A549 (cell line): ENCODE measurements around the gene BCAS3. TPM values are rescaled to one million over a fixed set of nuclear protein-coding genes. Genes with fewer than 3 reads are reported as not detected.

ENCODE experiments used
- ATAC-seq, 2 experiments: fragments of 200-7000 bp in 1 of 2; fragments of >200 bp in 1 of 2; cut with Nextera tagmentation in 1 of 2; cut with Tn5 transposase in 1 of 2; 3 replicates each; pipeline versions ENCODE4 v1.8.0 to v1.9.1; 2018 to 2020; ENCODE audit warnings: mild to moderate bottlenecking in 1 of 2, moderate library complexity in 1 of 2
- CTCF ChIA-PET: fragments of 300-600 bp; sonication (Branson Sonifier 250); formaldehyde crosslinking; extraction: SDS; loops from one replicate; lab custom pipeline; 2021; ENCODE audit warnings: antibody characterized with exemption, inconsistent platforms; lab: Yijun Ruan, JAX
- POLR2A ChIA-PET: fragments of 350-600 bp; formaldehyde crosslinking; extraction: SDS; loops from one replicate; lab custom pipeline; 2021; ENCODE audit warnings: antibody characterized with exemption, inconsistent platforms; lab: Yijun Ruan, JAX
- DNase-seq, 2 experiments: peaks; one replicate each; pipeline versions ENCODE4 v3.0.0 to v3.0.0-alpha.2; 2011 to 2016; ENCODE audit warnings: low read depth in 1 of 2, low spot score in 1 of 2
- FAIRE-seq: peaks from 2 replicates; lab custom pipeline; 2011; peaks lifted over from hg19 to GRCh38; lab: Jason Lieb, UNC
- H3K27ac ChIP-seq, 2 experiments: fragments of >200 bp; sonication (Bioruptor Twin); formaldehyde crosslinking; 3 replicates each; pipeline ENCODE4 v1.5.1; 2016 to 2017
- H3K4me1 ChIP-seq: fragments of >200 bp; sonication (Bioruptor Twin); formaldehyde crosslinking; 3 replicates; pipeline ENCODE4 v1.6.1; 2016
- H3K4me2 ChIP-seq: fragments of >200 bp; sonication (Bioruptor Twin); formaldehyde crosslinking; 3 replicates; pipeline ENCODE4 v1.6.1; 2016
- H3K4me3 ChIP-seq: fragments of >200 bp; sonication (Bioruptor Twin); formaldehyde crosslinking; 3 replicates; pipeline ENCODE4 v1.5.1; 2016
- H3K9me3 ChIP-seq: fragments of >200 bp; sonication (Bioruptor Twin); formaldehyde crosslinking; 3 replicates; pipeline ENCODE4 v1.6.1; 2016
- BHLHE40 ChIP-seq: IDR thresholded peaks from 2 replicates; pipeline ENCODE4 v1.6.1; 2012; ENCODE audit warnings: low read depth, low read length, inconsistent platforms
- EHF ChIP-seq: fragments of 250-450 bp; sonication (Bioruptor Pico); IDR thresholded peaks from 2 replicates; pipeline ENCODE4 v1.5.0; 2020; ENCODE audit warnings: mild to moderate bottlenecking
- ESRRA ChIP-seq: fragments of 150-350 bp; IDR thresholded peaks from 2 replicates; pipeline ENCODE4 v1.6.1; 2014; ENCODE audit warnings: mild to moderate bottlenecking, low read length, borderline replicate concordance
- JUNB ChIP-seq: fragments of >200 bp; sonication (Bioruptor Twin); formaldehyde crosslinking; IDR thresholded peaks from 2 replicates; pipeline ENCODE4 v1.6.1; 2016
- KDM1A ChIP-seq: fragments of 200-600 bp; sonication (generic); IDR thresholded peaks from 2 replicates; pipeline ENCODE4 v1.6.1; 2016; ENCODE audit warnings: low read depth, mild to moderate bottlenecking
- MYC ChIP-seq: IDR thresholded peaks from 2 replicates; pipeline ENCODE4 v1.6.1; 2012; ENCODE audit warnings: mild to moderate bottlenecking, inconsistent platforms, low read length, improper control_type of control experiment, borderline replicate concordance
- NFE2L2 ChIP-seq: fragments of 150-350 bp; conservative IDR thresholded peaks from 2 replicates; pipeline ENCODE4 v1.6.1; 2014; ENCODE audit warnings: low read length
- NPAS2 ChIP-seq: fragments of 250-450 bp; sonication (Bioruptor Pico); IDR thresholded peaks from 2 replicates; pipeline ENCODE4 v1.8.0; 2022; ENCODE audit warnings: mild to moderate bottlenecking, moderate library complexity, borderline replicate concordance
- POLR2AphosphoS2 ChIP-seq: conservative IDR thresholded peaks from 2 replicates; pipeline ENCODE4 v1.6.1; 2012; ENCODE audit warnings: low read length, improper control_type of control experiment, inconsistent platforms
- RNF2 ChIP-seq: fragments of 200-600 bp; sonication (generic); IDR thresholded peaks from 2 replicates; pipeline ENCODE4 v1.6.1; 2016; ENCODE audit warnings: low read depth, mild to moderate bottlenecking, antibody characterized with exemption, moderate library complexity, borderline replicate concordance
- ZC3H11A ChIP-seq: fragments of 450-650 bp; IDR thresholded peaks from 2 replicates; pipeline ENCODE4 v1.6.1; 2014; ENCODE audit warnings: antibody characterized with exemption, mild to moderate bottlenecking
- WGBS: methylation state at CpG from one replicate; pipeline ENCODE4 v1.1.6; 2017; ENCODE audit errors: missing lambda C conversion rate; 5-methylcytosine and 5-hydroxymethylcytosine counted together
- polyA plus RNA-seq, 4 experiments: library from polyadenylated mRNA; depleted of rRNA in 3 of 4; stranded (reverse); fragments of >200 nt; fragmentation: RNase III in 1 of 4; extraction: RNeasy Plus Mini Kit Qiagen cat#74134 plus additional on column Dnase treatment in 1 of 4; gene quantifications; 2 replicates in 3 of 4; 3 replicates in 1 of 4; pipeline ENCODE4 v1.2.3, GENCODE V29; 2011 to 2017
- TF ChIP-seq, protein P1 (sequence below): fragments of 450-650 bp; IDR thresholded peaks from 2 replicates; pipeline ENCODE4 v1.6.1; 2014; ENCODE audit warnings: antibody characterized with exemption
- TF ChIP-seq, protein P2 (sequence below): IDR thresholded peaks from 2 replicates; pipeline ENCODE4 v1.6.1; 2012; ENCODE audit warnings: low read depth, borderline replicate concordance
- TF ChIP-seq, protein P3 (sequence below): IDR thresholded peaks from 2 replicates; pipeline ENCODE4 v1.6.1; 2012

The BCAS3 gene
- polyA plus RNA-seq, 2 of the 4 experiments (the other 2 are of a cell fraction): 14.7 to 43.4 TPM

DNA sequence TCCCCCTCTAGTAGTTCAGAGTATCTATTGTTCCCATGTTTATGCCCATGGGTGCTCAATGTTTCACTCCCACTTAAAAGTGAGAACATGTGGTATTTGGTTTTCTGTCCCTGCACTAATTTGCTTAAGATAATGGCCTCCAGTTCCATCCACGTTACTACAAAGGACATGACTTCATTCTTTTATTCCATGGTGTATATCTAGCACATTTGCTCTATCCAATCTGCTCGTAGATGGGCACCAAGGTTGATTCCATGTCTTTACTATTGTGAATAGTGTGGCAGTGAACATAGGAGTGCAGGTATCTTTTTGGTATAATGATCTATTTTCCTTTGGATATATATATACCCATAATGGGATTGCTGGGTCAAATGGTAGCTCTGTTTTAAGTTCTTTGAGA is 552.8 kb downstream of the BCAS3 start:
- FAIRE-seq (no peak), ATAC-seq (no peak), DNase-seq (no peak)
- TF ChIP-seq, protein P1, sequence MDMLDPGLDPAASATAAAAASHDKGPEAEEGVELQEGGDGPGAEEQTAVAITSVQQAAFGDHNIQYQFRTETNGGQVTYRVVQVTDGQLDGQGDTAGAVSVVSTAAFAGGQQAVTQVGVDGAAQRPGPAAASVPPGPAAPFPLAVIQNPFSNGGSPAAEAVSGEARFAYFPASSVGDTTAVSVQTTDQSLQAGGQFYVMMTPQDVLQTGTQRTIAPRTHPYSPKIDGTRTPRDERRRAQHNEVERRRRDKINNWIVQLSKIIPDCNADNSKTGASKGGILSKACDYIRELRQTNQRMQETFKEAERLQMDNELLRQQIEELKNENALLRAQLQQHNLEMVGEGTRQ: no peak
- no peak for TF ChIP-seq POLR2AphosphoS2
- TF ChIP-seq RNF2: no peak
- TF ChIP-seq ZC3H11A: no peak
- no peak for TF ChIP-seq KDM1A
- TF ChIP-seq BHLHE40: no peak
- 84% methylated on average over 2 of the region's 2 CpGs for WGBS
- ChIA-PET CTCF (interaction anchor here (1.1 to 2.3 kb wide), 5 partner anchors 12 to 160 kb away, joined by 3 to 11 read pairs (median 5); no protein-coding TSS in a partner anchor), POLR2A (no interaction called here)
- Histone ChIP-seq H3K4me3 (no peak overlapping the region), H3K27ac (no peak overlapping the region), H3K4me1 (peaks cover 3% of the 10 kb centered on the region; the same call in 2 of the 3 replicates), H3K4me2 (no peak overlapping the region), H3K9me3 (no peaks in the 10 kb centered on the region)

DNA sequence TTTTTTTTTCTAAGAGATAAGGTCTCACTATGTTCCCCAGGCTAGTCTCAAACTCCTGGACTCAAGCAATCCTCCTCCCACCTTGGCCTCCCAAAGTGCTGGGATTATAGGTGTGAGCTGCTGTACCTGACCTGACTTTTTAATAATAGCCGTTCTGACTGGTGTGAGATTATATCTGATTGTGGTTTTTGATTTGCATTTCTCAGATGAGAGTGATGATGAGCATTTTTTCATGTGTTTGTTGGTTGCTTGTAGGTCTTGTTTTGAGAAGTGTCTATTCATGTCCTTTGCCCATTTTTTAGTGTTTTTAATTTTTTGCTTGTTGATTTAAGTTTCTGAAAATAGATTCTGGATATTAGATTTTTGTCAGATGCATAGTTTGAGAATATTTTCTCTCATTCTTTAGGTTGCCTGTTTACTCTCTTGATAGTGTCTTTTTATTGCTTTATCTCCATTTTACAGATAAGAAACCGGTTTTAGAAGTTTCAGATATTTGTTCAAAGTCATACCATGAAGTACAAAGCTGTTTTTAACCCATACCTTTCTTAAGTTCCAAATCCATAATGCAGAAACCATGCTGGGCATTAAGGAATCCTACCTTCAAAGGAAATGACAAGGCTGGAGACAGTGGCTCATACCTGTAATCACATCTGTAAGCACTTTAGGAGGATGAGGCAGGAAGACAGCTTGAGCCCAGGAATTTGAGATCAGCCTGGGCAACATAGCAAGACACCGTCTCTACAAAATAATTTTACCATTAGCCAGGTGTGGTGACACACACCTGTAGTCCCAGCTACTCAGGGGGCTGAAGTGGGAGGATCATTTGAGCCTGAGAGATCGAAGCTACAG is 553.5 kb downstream of the BCAS3 start:
- DNase-seq (no peak), FAIRE-seq (no peak), ATAC-seq (no peak)
- ChIA-PET POLR2A (no interaction called here), CTCF (interaction anchor here (0.7 to 1.2 kb wide), 3 partner anchors 53 to 174 kb away, joined by 3 to 5 read pairs (median 3); no protein-coding TSS in a partner anchor)
- Histone ChIP-seq H3K4me1 (peaks cover 9% of the 10 kb centered on the region; the same call in 2 of the 3 replicates), H3K4me3 (no peak overlapping the region), H3K27ac (no peak overlapping the region), H3K9me3 (no peaks in the 10 kb centered on the region), H3K4me2 (no peak overlapping the region)
- 75% methylated on average over 4 of the region's 4 CpGs for WGBS
- TF ChIP-seq, protein P2, sequence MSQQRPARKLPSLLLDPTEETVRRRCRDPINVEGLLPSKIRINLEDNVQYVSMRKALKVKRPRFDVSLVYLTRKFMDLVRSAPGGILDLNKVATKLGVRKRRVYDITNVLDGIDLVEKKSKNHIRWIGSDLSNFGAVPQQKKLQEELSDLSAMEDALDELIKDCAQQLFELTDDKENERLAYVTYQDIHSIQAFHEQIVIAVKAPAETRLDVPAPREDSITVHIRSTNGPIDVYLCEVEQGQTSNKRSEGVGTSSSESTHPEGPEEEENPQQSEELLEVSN: peak; percentile 14; the same call in 1 of the 2 replicates
- no peak for TF ChIP-seq MYC

DNA sequence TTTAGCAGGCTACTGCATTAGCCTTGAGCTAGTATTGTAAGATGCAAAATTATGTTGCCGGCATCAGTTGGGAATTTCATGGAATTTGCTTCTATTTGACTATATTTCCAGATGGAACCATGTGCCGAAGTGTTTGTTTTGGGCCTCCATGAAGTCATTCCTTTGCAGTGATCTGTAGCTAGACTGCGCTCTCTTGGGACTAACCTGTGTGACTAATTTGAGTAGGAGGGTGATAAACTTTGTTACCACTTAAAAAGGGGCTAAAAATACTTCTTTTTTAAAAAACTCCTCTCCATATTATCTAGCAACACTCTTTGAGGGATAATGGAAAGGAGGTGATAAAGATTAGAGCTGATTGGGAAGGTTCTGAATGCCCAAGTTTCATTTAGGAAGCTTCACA is 555.2 kb downstream of the BCAS3 start:
- no peak for DNase-seq
- no peak for FAIRE-seq
- no peak overlapping the region for H3K27ac ChIP-seq
- ChIA-PET POLR2A (no interaction called here), CTCF (interaction anchor here (0.9 to 1.3 kb wide), 5 partner anchors 10 to 157 kb away, joined by 3 to 4 read pairs (median 4); no protein-coding TSS in a partner anchor)
- no peak overlapping the region for H3K4me2 ChIP-seq
- H3K4me1 ChIP-seq: peaks cover 9% of the 10 kb centered on the region; the same call in 2 of the 3 replicates
- H3K4me3 ChIP-seq: no peak overlapping the region
- peaks cover 4% of the 10 kb centered on the region; the same call in 1 of the 3 replicates for H3K9me3 ChIP-seq
- TF ChIP-seq JUNB (no peak), ESRRA (no peak), NFE2L2 (no peak), EHF (CRISPR knock-in tag) (no peak), POLR2AphosphoS2 (no peak), NPAS2 (no peak)
- TF ChIP-seq, protein P1: no peak
- TF ChIP-seq, protein P3, sequence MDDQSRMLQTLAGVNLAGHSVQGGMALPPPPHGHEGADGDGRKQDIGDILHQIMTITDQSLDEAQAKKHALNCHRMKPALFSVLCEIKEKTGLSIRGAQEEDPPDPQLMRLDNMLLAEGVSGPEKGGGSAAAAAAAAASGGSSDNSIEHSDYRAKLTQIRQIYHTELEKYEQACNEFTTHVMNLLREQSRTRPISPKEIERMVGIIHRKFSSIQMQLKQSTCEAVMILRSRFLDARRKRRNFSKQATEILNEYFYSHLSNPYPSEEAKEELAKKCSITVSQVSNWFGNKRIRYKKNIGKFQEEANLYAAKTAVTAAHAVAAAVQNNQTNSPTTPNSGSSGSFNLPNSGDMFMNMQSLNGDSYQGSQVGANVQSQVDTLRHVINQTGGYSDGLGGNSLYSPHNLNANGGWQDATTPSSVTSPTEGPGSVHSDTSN: no peak
- 94% methylated on average over 3 of the region's 3 CpGs for WGBS
- ATAC-seq: no peak
